Measurements from ENCODE around the gene RADIL. TPM values are rescaled to one million over a fixed set of nuclear protein-coding genes. Genes with fewer than 3 reads are reported as not detected.

RADIL gene
- total RNA-seq, 1 donor from 2014 or later, result 2.1 TPM

DNA sequence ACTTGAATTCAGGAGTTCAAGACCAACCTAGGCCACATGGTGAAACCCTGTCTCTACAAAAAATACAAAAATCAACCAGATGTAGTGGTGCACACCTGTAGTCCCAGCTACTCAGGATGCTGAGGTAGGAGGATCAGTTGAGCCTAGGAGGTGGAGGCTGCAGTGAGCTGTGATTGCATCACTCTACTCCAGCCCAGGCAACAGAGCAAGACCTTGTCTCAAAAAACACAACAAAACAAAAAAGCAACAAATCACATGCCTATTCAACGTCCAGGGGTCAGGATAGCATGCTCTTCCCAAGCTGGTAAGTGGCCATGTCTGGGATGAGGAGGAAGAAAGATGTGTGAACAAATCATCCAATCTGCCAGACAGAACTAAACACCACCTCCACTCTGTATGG, 6.2 kb upstream of the RADIL start:
- H3K4me3 Mint-ChIP-seq (ENCODE audit: unreplicated experiment), result no peak overlapping the region
- peaks cover 15% of the 10 kb centered on the region for H3K27me3 Mint-ChIP-seq (ENCODE audit: unreplicated experiment)
- H3K9me3 Mint-ChIP-seq (ENCODE audit: unreplicated experiment), result no peaks in the 10 kb centered on the region
- no peaks in the 10 kb centered on the region for H3K4me1 Mint-ChIP-seq (ENCODE audit: unreplicated experiment)
- no peak for DNase-seq (ENCODE audit: extremely low spot score, unreplicated experiment)
- TF ChIP-seq CTCF (IDR thresholded peaks at IDR 0.05), result no peak
- H3K36me3 Mint-ChIP-seq (ENCODE audit: unreplicated experiment), result no peaks in the 10 kb centered on the region
- no peak overlapping the region for H3K27ac Mint-ChIP-seq (ENCODE audit: unreplicated experiment)

DNA sequence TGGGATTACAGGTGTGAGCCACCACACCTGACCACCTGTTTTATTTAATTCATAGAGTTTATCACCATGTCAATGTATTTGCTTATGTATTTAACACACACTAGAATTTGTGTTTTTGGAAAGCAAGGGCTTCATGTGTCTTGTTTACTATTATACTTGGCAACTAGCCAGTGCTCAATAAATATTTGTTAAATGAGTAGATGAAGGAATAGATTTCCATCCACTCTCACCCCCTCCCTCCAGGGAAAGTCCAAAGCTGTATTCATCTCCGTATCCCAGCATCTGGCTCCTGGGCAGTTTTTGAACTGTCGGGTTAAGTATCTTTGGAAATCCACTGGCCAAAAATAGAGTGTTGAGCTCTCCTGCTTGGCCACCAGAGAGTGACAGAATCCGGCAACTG, 4.6 kb upstream of the RADIL start:
- Mint-ChIP-seq H3K4me1 (ENCODE audit: unreplicated experiment) (no peaks in the 10 kb centered on the region), H3K36me3 (ENCODE audit: unreplicated experiment) (no peaks in the 10 kb centered on the region), H3K27me3 (ENCODE audit: unreplicated experiment) (peaks cover 15% of the 10 kb centered on the region), H3K9me3 (ENCODE audit: unreplicated experiment) (no peaks in the 10 kb centered on the region), H3K4me3 (ENCODE audit: unreplicated experiment) (no peak overlapping the region), H3K27ac (ENCODE audit: unreplicated experiment) (no peak overlapping the region)
- no peak for TF ChIP-seq CTCF (IDR thresholded peaks at IDR 0.05)
- no peak for DNase-seq (ENCODE audit: extremely low spot score, unreplicated experiment)

DNA sequence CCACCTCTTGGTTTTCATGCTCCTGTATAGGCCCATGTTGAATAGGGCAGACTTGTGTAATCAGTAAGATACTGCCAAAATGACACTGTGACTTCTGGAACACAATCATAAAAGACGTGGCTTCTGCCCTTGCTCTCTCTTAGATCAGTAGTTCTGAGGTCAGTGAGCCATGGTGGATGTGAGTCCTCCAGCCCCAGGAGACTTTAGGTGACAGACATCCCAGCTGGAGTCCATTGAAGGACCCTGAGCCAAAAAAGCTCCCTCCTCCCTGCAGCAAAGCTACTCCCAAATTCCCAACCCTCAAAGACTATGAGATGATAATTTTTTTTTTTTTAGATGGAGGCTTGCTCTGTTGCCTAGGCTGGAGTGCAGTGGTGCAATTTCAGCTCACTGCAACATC, 3.2 kb upstream of the RADIL start:
- TF ChIP-seq CTCF (IDR thresholded peaks at IDR 0.05), result no peak
- H3K36me3 Mint-ChIP-seq (ENCODE audit: unreplicated experiment), result no peaks in the 10 kb centered on the region
- peaks cover 12% of the 10 kb centered on the region for H3K4me1 Mint-ChIP-seq (ENCODE audit: unreplicated experiment)
- H3K27me3 Mint-ChIP-seq (ENCODE audit: unreplicated experiment), result peaks cover 15% of the 10 kb centered on the region
- DNase-seq (ENCODE audit: extremely low spot score, unreplicated experiment), result no peak
- no peak overlapping the region for H3K27ac Mint-ChIP-seq (ENCODE audit: unreplicated experiment)
- no peaks in the 10 kb centered on the region for H3K9me3 Mint-ChIP-seq (ENCODE audit: unreplicated experiment)
- H3K4me3 Mint-ChIP-seq (ENCODE audit: unreplicated experiment), result no peak overlapping the region

- no peak overlapping the region for H3K4me3 Mint-ChIP-seq (ENCODE audit: unreplicated experiment)
- DNase-seq (ENCODE audit: extremely low spot score, unreplicated experiment), result no peak
Observed at GRCh38 chr7:4885317-4885807, 1.8 kb upstream of the RADIL start.

DNA sequence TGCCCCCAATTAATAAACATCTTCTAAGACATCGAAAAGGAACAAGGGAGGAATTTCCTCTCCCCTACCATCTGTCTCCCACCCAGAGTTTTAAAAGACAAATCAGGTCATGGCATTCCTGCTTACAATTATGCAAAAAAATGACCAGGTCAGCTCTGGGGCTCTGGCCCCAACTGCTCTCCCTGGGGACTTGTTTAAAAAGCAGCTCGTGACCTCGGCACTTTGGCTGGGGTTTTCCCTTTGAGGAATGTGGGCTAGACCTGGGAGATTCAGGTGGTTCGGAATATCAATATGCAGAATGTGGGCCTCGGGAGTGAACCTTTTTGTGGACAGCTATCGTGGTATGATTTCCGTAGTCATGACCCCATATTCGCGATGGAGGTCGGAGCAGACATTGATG, 648 bp upstream of the RADIL start:
- Mint-ChIP-seq H3K4me3 (ENCODE audit: unreplicated experiment) (no peak overlapping the region), H3K9me3 (ENCODE audit: unreplicated experiment) (no peaks in the 10 kb centered on the region), H3K27ac (ENCODE audit: unreplicated experiment) (no peak overlapping the region), H3K4me1 (ENCODE audit: unreplicated experiment) (peaks cover 17% of the 10 kb centered on the region), H3K27me3 (ENCODE audit: unreplicated experiment) (peaks cover 7% of the 10 kb centered on the region), H3K36me3 (ENCODE audit: unreplicated experiment) (no peaks in the 10 kb centered on the region)
- DNase-seq (ENCODE audit: extremely low spot score, unreplicated experiment), result no peak
- no peak for TF ChIP-seq CTCF (IDR thresholded peaks at IDR 0.05)

More at GRCh38 chr7:4885317-4885807, 1.8 kb upstream of the RADIL start:
- Mint-ChIP-seq H3K36me3 (ENCODE audit: unreplicated experiment) (no peaks in the 10 kb centered on the region), H3K27ac (ENCODE audit: unreplicated experiment) (no peak overlapping the region), H3K9me3 (ENCODE audit: unreplicated experiment) (no peaks in the 10 kb centered on the region), H3K4me1 (ENCODE audit: unreplicated experiment) (peaks cover 14% of the 10 kb centered on the region), H3K27me3 (ENCODE audit: unreplicated experiment) (peaks cover 13% of the 10 kb centered on the region)
- TF ChIP-seq CTCF (IDR thresholded peaks at IDR 0.05), result no peak

Measured in osteocyte (in vitro differentiated cells).